WTC11 (cell line): ENCODE measurements around the gene RELT. TPM values are rescaled to one million over a fixed set of nuclear protein-coding genes. Genes with fewer than 3 reads are reported as not detected.

Experiments used
- ATAC-seq: fragments of 200-7000 bp; cut with Tn5 transposase; 2 replicates; pipeline ENCODE4 v1.10.0; 2021; ENCODE audit warnings: mild to moderate bottlenecking, moderate library complexity
- Bru-seq: library from RNA; stranded (reverse); fragments of 400-500 nt; gene quantifications from one replicate; lab custom pipeline; 2021; lab: Mats Ljungman, UMichigan
- CTCF ChIA-PET: fragments of 300-600 bp; sonication (Branson Sonifier 250); formaldehyde crosslinking; loops from one replicate; lab custom pipeline; 2021; ENCODE audit warnings: antibody characterized with exemption; lab: Charles Lee
- POLR2A ChIA-PET: fragments of 350-600 bp; sonication (Branson Sonifier 250); formaldehyde crosslinking; loops from one replicate; lab custom pipeline; 2021; ENCODE audit warnings: antibody characterized with exemption; lab: Charles Lee
- DNase-seq: peaks from one replicate; pipeline ENCODE4 v3.0.0; 2021; ENCODE audit warnings: low spot score
- H3K27ac Mint-ChIP-seq: 2 replicates; pipeline ENCODE4 v1.8.0; 2021; ENCODE audit warnings: mixed read lengths
- H3K27me3 Mint-ChIP-seq: 2 replicates; pipeline ENCODE4 v1.8.0; 2021; ENCODE audit warnings: low read depth, mild to moderate bottlenecking, moderate library complexity, mixed read lengths
- H3K36me3 Mint-ChIP-seq: 2 replicates; pipeline ENCODE4 v1.8.0; 2021; ENCODE audit warnings: mixed read lengths
- H3K4me1 Mint-ChIP-seq: 2 replicates; pipeline ENCODE4 v1.8.0; 2022; ENCODE audit warnings: mixed read lengths
- H3K4me3 Mint-ChIP-seq: 2 replicates; pipeline ENCODE4 v1.8.0; 2021; ENCODE audit warnings: mild to moderate bottlenecking, moderate library complexity, mixed read lengths
- H3K9me3 Mint-ChIP-seq: 2 replicates; pipeline ENCODE4 v1.8.0; 2021; ENCODE audit warnings: mixed read lengths
- CREM ChIP-seq: sonication (generic); formaldehyde crosslinking; IDR thresholded peaks from 2 replicates; pipeline ENCODE4 v1.8.1; 2022; ENCODE audit warnings: mild to moderate bottlenecking, missing genetic modification reagents, moderate library complexity
- ELF4 ChIP-seq: sonication (generic); formaldehyde crosslinking; IDR thresholded peaks from 2 replicates; pipeline ENCODE4 v1.8.1; 2022; ENCODE audit warnings: low read depth, mild to moderate bottlenecking, moderate library complexity, missing genetic modification reagents
- ESRRA ChIP-seq: sonication (generic); formaldehyde crosslinking; IDR thresholded peaks from 2 replicates; pipeline ENCODE4 v1.8.1; 2022; ENCODE audit warnings: mild to moderate bottlenecking, missing genetic modification reagents, borderline replicate concordance
- FOXK1 ChIP-seq: sonication (generic); formaldehyde crosslinking; IDR thresholded peaks from 2 replicates; pipeline ENCODE4 v1.8.0; 2022; ENCODE audit warnings: mild to moderate bottlenecking, moderate library complexity, missing genetic modification reagents
- FOXP1 ChIP-seq: sonication (generic); formaldehyde crosslinking; IDR thresholded peaks from 2 replicates; pipeline ENCODE4 v1.8.0; 2022; ENCODE audit warnings: missing genetic modification reagents, mild to moderate bottlenecking, moderate library complexity, borderline replicate concordance
- KAT7 ChIP-seq: sonication (generic); formaldehyde crosslinking; IDR thresholded peaks from 2 replicates; pipeline ENCODE4 v1.8.1; 2023; ENCODE audit warnings: missing genetic modification reagents, mild to moderate bottlenecking, borderline replicate concordance
- MXD4 ChIP-seq: fragments of 250-450 bp; sonication (Bioruptor Pico); IDR thresholded peaks from 2 replicates; pipeline ENCODE4 v1.8.0; 2021; ENCODE audit warnings: mild to moderate bottlenecking, moderate library complexity, borderline replicate concordance
- MYBL2 ChIP-seq: sonication (generic); formaldehyde crosslinking; IDR thresholded peaks from 2 replicates; pipeline ENCODE4 v1.8.1; 2023; ENCODE audit warnings: mild to moderate bottlenecking, moderate library complexity, missing genetic modification reagents
- NR1H2 ChIP-seq: sonication (generic); formaldehyde crosslinking; IDR thresholded peaks from 2 replicates; pipeline ENCODE4 v1.9.0; 2021; ENCODE audit warnings: mild to moderate bottlenecking, moderate library complexity, missing genetic modification reagents
- NR2C2 ChIP-seq: sonication (generic); formaldehyde crosslinking; IDR thresholded peaks from 2 replicates; pipeline ENCODE4 v1.8.0; 2022; ENCODE audit warnings: mild to moderate bottlenecking, missing genetic modification reagents
- OVOL2 ChIP-seq: fragments of 250-450 bp; sonication (Bioruptor Pico); IDR thresholded peaks from 2 replicates; pipeline ENCODE4 v1.9.0; 2021; ENCODE audit warnings: mild to moderate bottlenecking, borderline replicate concordance
- SMAD3 ChIP-seq: sonication (generic); formaldehyde crosslinking; IDR thresholded peaks from 2 replicates; pipeline ENCODE4 v1.8.0; 2022; ENCODE audit warnings: missing genetic modification reagents, mild to moderate bottlenecking, borderline replicate concordance
- SOX15 ChIP-seq: fragments of 250-450 bp; sonication (Bioruptor Pico); IDR thresholded peaks from 2 replicates; pipeline ENCODE4 v1.9.0; 2021; ENCODE audit warnings: mild to moderate bottlenecking
- SP1 ChIP-seq: sonication (generic); formaldehyde crosslinking; conservative IDR thresholded peaks from 2 replicates; pipeline ENCODE4 v1.8.1; 2022; ENCODE audit warnings: missing genetic modification reagents
- TEAD1 ChIP-seq: sonication (generic); formaldehyde crosslinking; IDR thresholded peaks from 2 replicates; pipeline ENCODE4 v1.8.0; 2022; ENCODE audit warnings: mild to moderate bottlenecking, missing genetic modification reagents
- ZNF263 ChIP-seq: sonication (generic); formaldehyde crosslinking; IDR thresholded peaks from 2 replicates; pipeline ENCODE4 v1.8.1; 2022; ENCODE audit warnings: low read depth, mild to moderate bottlenecking, moderate library complexity, missing genetic modification reagents
- ZNF416 ChIP-seq: fragments of 250-450 bp; sonication (Bioruptor Pico); IDR thresholded peaks from 2 replicates; pipeline ENCODE4 v1.9.0; 2021; ENCODE audit warnings: mild to moderate bottlenecking, inconsistent platforms
- long read RNA-seq, 3 experiments: library from RNA in 1 of 3; library from capped mRNA in 1 of 3; library from polyadenylated mRNA in 1 of 3; unstranded in 2 of 3; stranded (forward) in 1 of 3; transcript quantifications; one replicate each; pipeline ENCODE4 v2.0.0, GENCODE V29; 2021
- total RNA-seq: library from RNA; stranded (reverse); gene quantifications from 3 replicates; pipeline ENCODE4 v1.2.3, GENCODE V29; 2021
- TF ChIP-seq, protein P1 (sequence below): fragments of 250-450 bp; sonication (Bioruptor Pico); IDR thresholded peaks from 2 replicates; pipeline ENCODE4 v1.9.0; 2021; ENCODE audit warnings: moderate library complexity, mild to moderate bottlenecking, inconsistent platforms, borderline replicate concordance
- TF ChIP-seq, protein P2 (sequence below): fragments of 200-600 bp; IDR thresholded peaks from 2 replicates; pipeline ENCODE4 v1.8.0; 2022; ENCODE audit warnings: antibody characterized with exemption
- TF ChIP-seq, protein P3 (sequence below): sonication (generic); formaldehyde crosslinking; IDR thresholded peaks from 2 replicates; pipeline ENCODE4 v1.8.0; 2023; ENCODE audit warnings: missing genetic modification reagents, mild to moderate bottlenecking, borderline replicate concordance
- TF ChIP-seq, protein P4 (sequence below): sonication (generic); formaldehyde crosslinking; IDR thresholded peaks from 2 replicates; pipeline ENCODE4 v1.8.0; 2023; ENCODE audit warnings: mild to moderate bottlenecking, missing genetic modification reagents
- TF ChIP-seq, protein P5 (sequence below): sonication (generic); formaldehyde crosslinking; IDR thresholded peaks from 2 replicates; pipeline ENCODE4 v1.8.1; 2023; ENCODE audit warnings: mild to moderate bottlenecking, moderate library complexity, missing genetic modification reagents

Gene RELT, protein sequence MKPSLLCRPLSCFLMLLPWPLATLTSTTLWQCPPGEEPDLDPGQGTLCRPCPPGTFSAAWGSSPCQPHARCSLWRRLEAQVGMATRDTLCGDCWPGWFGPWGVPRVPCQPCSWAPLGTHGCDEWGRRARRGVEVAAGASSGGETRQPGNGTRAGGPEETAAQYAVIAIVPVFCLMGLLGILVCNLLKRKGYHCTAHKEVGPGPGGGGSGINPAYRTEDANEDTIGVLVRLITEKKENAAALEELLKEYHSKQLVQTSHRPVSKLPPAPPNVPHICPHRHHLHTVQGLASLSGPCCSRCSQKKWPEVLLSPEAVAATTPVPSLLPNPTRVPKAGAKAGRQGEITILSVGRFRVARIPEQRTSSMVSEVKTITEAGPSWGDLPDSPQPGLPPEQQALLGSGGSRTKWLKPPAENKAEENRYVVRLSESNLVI
- 5.7 to 6.7 TPM (median 5.9 TPM) in 3 replicates for total RNA-seq
- percentile 45 among the genes with signal in this experiment for Bru-seq, nascent RNA
- long read RNA-seq, experiment 1, transcript RELT-201 (11 exons, 3,535 nt) = major isoform, 16 of 29 reads
- long read RNA-seq, experiment 1, partial matches to known transcripts = 5 of 29 reads
- long read RNA-seq, experiment 1, other reads (novel, unspliced or antisense) = 7 of 29 reads
- long read RNA-seq, experiment 2, partial matches to known transcripts = 1 of 8 reads
- long read RNA-seq, experiment 2, other reads (novel, unspliced or antisense) = 3 of 8 reads
- long read RNA-seq, experiment 3 = 0 reads

DNA sequence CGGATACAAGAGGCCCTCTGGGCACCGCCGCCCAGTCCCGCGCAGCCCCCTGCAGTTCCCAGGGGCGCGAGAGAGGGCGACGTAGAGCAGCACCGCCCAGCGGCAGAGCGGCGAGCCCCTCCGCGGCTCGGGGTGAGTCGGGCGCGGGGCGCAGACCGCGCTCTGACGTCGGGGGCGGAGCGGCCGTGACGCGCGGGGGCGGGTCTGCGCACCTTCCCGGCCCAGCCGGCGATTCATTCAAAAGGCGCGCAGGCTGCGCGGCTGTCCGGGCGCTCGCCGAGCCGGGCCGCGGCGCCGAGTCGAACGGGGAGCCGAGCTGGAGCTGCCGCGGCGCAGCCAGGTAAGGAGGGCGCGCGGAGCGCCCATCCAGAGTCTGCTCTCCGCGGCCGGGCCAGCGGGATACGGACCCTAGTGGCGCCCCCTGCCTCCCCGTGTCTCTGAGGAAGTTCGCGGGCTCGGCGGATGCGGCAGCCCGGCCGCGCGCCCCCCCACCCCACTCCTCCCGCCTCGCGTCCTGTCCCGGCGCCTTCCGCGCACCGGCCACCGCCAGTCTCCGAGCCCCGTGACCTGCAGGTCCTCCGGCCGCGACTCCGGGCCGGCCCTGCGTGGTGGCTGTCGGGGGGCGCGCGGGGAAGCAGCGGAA, at the start of gene RELT:
Gene RELT, plus strand, starts transcription at position 240 of the 643 bp plus-strand sequence. CDS start 12,738 bp downstream, outside the sequence.
- ChIA-PET POLR2A (interaction anchor here (1.1 kb wide), 1 partner anchor 68 kb away, joined by 3 read pairs; the partner anchor contains the start of gene ARHGEF17), CTCF (interaction anchor here (0.7 to 5.0 kb wide), 9 partner anchors 9 to 133 kb away, joined by 3 to 25 read pairs (median 6); no protein-coding TSS in a partner anchor)
- H3K27ac Mint-ChIP-seq = no peak within 1 kb of the TSS
- H3K4me1 Mint-ChIP-seq = peaks cover 12% of the 10 kb centered on the region
- H3K36me3 Mint-ChIP-seq = no peaks in the 10 kb centered on the region
- peak; percentile 95 for ATAC-seq
- DNase-seq = peak; percentile 93
- H3K4me3 Mint-ChIP-seq = peak within 1 kb of the TSS; percentile 70
- no peaks in the 10 kb centered on the region for H3K9me3 Mint-ChIP-seq
- peaks cover 16% of the 10 kb centered on the region for H3K27me3 Mint-ChIP-seq
- TF ChIP-seq, protein P1, sequence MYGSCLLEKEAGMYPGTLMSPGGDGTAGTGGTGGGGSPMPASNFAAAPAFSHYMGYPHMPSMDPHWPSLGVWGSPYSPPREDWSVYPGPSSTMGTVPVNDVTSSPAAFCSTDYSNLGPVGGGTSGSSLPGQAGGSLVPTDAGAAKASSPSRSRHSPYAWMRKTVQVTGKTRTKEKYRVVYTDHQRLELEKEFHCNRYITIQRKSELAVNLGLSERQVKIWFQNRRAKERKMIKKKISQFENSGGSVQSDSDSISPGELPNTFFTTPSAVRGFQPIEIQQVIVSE = no peak
- TF ChIP-seq NR2C2 (CRISPR knock-in tag) (no peak), ZNF416 (CRISPR knock-in tag) (no peak), SMAD3 (CRISPR knock-in tag) (no peak), MYBL2 (CRISPR knock-in tag) (peak; percentile 52; the same call in 1 of the 2 replicates), FOXP1 (CRISPR knock-in tag) (peak; percentile 46; the same call in 1 of the 2 replicates), NR1H2 (CRISPR knock-in tag) (no peak), KAT7 (CRISPR knock-in tag) (no peak), OVOL2 (CRISPR knock-in tag) (no peak), TEAD1 (CRISPR knock-in tag) (peak; percentile 68), FOXK1 (peak; percentile 73), ESRRA (CRISPR knock-in tag) (no peak), SP1 (CRISPR knock-in tag) (peak; percentile 90), ZNF263 (no peak), MXD4 (CRISPR knock-in tag) (no peak), ELF4 (CRISPR knock-in tag) (peak; percentile 76; the same call in 1 of the 2 replicates), CREM (CRISPR knock-in tag) (peak; percentile 53; the same call in 1 of the 2 replicates), SOX15 (CRISPR knock-in tag) (no peak)
- TF ChIP-seq, protein P2, sequence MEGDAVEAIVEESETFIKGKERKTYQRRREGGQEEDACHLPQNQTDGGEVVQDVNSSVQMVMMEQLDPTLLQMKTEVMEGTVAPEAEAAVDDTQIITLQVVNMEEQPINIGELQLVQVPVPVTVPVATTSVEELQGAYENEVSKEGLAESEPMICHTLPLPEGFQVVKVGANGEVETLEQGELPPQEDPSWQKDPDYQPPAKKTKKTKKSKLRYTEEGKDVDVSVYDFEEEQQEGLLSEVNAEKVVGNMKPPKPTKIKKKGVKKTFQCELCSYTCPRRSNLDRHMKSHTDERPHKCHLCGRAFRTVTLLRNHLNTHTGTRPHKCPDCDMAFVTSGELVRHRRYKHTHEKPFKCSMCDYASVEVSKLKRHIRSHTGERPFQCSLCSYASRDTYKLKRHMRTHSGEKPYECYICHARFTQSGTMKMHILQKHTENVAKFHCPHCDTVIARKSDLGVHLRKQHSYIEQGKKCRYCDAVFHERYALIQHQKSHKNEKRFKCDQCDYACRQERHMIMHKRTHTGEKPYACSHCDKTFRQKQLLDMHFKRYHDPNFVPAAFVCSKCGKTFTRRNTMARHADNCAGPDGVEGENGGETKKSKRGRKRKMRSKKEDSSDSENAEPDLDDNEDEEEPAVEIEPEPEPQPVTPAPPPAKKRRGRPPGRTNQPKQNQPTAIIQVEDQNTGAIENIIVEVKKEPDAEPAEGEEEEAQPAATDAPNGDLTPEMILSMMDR = peak; percentile 71
- TF ChIP-seq, protein P3, sequence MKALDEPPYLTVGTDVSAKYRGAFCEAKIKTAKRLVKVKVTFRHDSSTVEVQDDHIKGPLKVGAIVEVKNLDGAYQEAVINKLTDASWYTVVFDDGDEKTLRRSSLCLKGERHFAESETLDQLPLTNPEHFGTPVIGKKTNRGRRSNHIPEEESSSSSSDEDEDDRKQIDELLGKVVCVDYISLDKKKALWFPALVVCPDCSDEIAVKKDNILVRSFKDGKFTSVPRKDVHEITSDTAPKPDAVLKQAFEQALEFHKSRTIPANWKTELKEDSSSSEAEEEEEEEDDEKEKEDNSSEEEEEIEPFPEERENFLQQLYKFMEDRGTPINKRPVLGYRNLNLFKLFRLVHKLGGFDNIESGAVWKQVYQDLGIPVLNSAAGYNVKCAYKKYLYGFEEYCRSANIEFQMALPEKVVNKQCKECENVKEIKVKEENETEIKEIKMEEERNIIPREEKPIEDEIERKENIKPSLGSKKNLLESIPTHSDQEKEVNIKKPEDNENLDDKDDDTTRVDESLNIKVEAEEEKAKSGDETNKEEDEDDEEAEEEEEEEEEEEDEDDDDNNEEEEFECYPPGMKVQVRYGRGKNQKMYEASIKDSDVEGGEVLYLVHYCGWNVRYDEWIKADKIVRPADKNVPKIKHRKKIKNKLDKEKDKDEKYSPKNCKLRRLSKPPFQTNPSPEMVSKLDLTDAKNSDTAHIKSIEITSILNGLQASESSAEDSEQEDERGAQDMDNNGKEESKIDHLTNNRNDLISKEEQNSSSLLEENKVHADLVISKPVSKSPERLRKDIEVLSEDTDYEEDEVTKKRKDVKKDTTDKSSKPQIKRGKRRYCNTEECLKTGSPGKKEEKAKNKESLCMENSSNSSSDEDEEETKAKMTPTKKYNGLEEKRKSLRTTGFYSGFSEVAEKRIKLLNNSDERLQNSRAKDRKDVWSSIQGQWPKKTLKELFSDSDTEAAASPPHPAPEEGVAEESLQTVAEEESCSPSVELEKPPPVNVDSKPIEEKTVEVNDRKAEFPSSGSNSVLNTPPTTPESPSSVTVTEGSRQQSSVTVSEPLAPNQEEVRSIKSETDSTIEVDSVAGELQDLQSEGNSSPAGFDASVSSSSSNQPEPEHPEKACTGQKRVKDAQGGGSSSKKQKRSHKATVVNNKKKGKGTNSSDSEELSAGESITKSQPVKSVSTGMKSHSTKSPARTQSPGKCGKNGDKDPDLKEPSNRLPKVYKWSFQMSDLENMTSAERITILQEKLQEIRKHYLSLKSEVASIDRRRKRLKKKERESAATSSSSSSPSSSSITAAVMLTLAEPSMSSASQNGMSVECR = no peak
- TF ChIP-seq, protein P4, sequence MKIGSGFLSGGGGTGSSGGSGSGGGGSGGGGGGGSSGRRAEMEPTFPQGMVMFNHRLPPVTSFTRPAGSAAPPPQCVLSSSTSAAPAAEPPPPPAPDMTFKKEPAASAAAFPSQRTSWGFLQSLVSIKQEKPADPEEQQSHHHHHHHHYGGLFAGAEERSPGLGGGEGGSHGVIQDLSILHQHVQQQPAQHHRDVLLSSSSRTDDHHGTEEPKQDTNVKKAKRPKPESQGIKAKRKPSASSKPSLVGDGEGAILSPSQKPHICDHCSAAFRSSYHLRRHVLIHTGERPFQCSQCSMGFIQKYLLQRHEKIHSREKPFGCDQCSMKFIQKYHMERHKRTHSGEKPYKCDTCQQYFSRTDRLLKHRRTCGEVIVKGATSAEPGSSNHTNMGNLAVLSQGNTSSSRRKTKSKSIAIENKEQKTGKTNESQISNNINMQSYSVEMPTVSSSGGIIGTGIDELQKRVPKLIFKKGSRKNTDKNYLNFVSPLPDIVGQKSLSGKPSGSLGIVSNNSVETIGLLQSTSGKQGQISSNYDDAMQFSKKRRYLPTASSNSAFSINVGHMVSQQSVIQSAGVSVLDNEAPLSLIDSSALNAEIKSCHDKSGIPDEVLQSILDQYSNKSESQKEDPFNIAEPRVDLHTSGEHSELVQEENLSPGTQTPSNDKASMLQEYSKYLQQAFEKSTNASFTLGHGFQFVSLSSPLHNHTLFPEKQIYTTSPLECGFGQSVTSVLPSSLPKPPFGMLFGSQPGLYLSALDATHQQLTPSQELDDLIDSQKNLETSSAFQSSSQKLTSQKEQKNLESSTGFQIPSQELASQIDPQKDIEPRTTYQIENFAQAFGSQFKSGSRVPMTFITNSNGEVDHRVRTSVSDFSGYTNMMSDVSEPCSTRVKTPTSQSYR = no peak
- TF ChIP-seq, protein P5, sequence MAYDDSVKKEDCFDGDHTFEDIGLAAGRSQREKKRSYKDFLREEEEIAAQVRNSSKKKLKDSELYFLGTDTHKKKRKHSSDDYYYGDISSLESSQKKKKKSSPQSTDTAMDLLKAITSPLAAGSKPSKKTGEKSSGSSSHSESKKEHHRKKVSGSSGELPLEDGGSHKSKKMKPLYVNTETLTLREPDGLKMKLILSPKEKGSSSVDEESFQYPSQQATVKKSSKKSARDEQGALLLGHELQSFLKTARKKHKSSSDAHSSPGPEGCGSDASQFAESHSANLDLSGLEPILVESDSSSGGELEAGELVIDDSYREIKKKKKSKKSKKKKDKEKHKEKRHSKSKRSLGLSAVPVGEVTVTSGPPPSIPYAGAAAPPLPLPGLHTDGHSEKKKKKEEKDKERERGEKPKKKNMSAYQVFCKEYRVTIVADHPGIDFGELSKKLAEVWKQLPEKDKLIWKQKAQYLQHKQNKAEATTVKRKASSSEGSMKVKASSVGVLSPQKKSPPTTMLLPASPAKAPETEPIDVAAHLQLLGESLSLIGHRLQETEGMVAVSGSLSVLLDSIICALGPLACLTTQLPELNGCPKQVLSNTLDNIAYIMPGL = peak; percentile 27; the same call in 1 of the 2 replicates
